Progenitor cell of endocrine pancreas (in vitro differentiated cells): ENCODE data around the gene ANKRD16. TPM values are rescaled to one million over a fixed set of nuclear protein-coding genes. Genes with fewer than 3 reads are reported as not detected.

Experiments
- DNase-seq: peaks from one replicate; pipeline ENCODE4 v3.0.0; 2021; ENCODE audit warnings: low spot score; ENCODE audit not compliant: unreplicated experiment
- H3K27ac Mint-ChIP-seq: 2 replicates; pipeline ENCODE4 v1.8.0; 2021; ENCODE audit warnings: mild to moderate bottlenecking, moderate library complexity, mixed read lengths
- H3K27me3 Mint-ChIP-seq: 2 replicates; pipeline ENCODE4 v1.8.0; 2021; ENCODE audit warnings: mixed read lengths
- H3K36me3 Mint-ChIP-seq: 2 replicates; pipeline ENCODE4 v1.8.0; 2022; ENCODE audit warnings: mixed read lengths; ENCODE audit not compliant: insufficient read depth
- H3K4me1 Mint-ChIP-seq: 2 replicates; pipeline ENCODE4 v1.8.0; 2021; ENCODE audit warnings: low read depth, mixed read lengths
- H3K4me3 Mint-ChIP-seq: 2 replicates; pipeline ENCODE4 v1.8.0; 2021; ENCODE audit warnings: low read depth, mild to moderate bottlenecking, moderate library complexity, mixed read lengths
- H3K9me3 Mint-ChIP-seq: 2 replicates; pipeline ENCODE4 v1.8.0; 2021; ENCODE audit warnings: low read depth, mixed read lengths
- total RNA-seq: library from RNA; stranded (reverse); gene quantifications from 2 replicates; pipeline ENCODE4 v1.2.1, GENCODE V29; 2021
- TF ChIP-seq, protein P1 (sequence below): fragments of 200-600 bp; sonication (generic); IDR thresholded peaks from one replicate; pipeline ENCODE4 v1.5.0; 2021; ENCODE audit warnings: antibody characterized with exemption, mild to moderate bottlenecking; ENCODE audit not compliant: unreplicated experiment

ANKRD16 gene
- total RNA-seq, 1 donor from 2014 or later: 18.0 TPM

DNA sequence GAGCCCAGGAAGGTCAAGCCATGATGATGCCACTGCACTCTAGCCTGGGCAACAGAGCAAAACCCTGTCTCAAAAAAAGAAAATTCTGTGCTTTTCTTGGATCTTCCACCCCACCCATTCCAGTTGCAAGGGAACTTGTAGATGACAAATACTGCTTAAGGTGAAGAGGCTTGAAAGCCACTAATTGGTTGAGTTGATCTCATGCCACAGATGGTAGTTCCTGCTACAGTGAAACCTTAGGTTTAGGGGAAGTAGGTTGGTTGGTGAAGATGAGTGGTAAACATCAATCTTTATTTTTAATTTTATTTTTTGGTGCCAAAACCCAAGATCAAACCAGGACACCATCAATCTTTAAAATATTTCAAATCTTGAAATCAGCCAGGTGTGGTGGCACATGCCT lies 73.5 kb downstream of the ANKRD16 start:
- H3K27ac Mint-ChIP-seq: no peak overlapping the region
- no peaks in the 10 kb centered on the region for H3K9me3 Mint-ChIP-seq
- H3K27me3 Mint-ChIP-seq: no peaks in the 10 kb centered on the region
- H3K4me3 Mint-ChIP-seq: no peak overlapping the region
- H3K4me1 Mint-ChIP-seq: peaks cover 11% of the 10 kb centered on the region
- H3K36me3 Mint-ChIP-seq: no peaks in the 10 kb centered on the region
- TF ChIP-seq, protein P1, sequence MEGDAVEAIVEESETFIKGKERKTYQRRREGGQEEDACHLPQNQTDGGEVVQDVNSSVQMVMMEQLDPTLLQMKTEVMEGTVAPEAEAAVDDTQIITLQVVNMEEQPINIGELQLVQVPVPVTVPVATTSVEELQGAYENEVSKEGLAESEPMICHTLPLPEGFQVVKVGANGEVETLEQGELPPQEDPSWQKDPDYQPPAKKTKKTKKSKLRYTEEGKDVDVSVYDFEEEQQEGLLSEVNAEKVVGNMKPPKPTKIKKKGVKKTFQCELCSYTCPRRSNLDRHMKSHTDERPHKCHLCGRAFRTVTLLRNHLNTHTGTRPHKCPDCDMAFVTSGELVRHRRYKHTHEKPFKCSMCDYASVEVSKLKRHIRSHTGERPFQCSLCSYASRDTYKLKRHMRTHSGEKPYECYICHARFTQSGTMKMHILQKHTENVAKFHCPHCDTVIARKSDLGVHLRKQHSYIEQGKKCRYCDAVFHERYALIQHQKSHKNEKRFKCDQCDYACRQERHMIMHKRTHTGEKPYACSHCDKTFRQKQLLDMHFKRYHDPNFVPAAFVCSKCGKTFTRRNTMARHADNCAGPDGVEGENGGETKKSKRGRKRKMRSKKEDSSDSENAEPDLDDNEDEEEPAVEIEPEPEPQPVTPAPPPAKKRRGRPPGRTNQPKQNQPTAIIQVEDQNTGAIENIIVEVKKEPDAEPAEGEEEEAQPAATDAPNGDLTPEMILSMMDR: no peak
- no peak for DNase-seq

DNA sequence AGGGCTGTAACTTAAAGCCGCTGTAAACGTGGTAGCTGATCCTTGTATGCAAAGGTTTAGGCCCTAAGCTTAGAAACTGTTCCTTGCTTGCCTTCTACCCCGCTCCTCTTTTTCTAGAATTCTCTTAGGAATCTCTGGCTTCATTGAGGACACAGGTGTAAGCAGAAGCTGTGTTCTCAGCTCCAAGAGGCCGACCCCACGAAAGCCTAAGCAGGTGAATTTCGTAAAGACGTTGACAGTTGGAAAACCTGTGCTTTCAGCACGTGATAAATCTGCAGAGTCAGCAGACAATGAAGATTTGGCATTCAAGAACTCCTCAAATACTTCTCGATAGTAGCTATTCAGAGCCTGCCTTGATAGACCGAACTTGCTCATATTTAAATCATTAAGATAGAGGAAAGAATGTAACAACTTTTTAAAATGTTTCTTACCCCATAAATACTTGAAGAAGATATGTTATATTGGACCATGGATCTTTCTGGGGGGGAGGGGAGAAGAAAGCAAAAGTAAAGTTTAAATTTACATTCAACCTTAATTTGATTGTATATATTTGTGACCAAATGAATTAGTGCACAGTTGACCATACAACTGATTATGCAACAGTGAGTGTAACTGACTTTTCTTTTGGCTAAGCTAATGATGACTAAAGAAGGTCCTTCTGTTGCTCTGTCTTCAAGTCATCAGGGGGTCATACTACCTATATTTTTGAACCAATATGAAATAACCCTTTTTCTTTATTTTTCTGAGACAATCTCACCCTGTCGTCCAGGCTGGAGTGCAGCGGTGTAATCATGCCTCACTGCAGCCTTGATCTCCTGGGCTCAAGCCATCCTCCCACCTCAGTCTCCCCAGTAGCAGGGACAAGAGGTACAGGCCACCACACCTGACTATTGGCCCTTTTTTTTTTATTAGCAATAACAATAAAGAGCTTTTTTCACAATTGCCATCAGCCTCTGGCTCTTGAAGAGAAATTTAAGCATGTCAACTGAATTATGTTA lies 75.3 kb downstream of the ANKRD16 start:
- Mint-ChIP-seq H3K9me3 (no peaks in the 10 kb centered on the region), H3K36me3 (no peaks in the 10 kb centered on the region), H3K4me1 (peaks cover 29% of the 10 kb centered on the region), H3K4me3 (peak overlapping the region; percentile 82), H3K27me3 (no peaks in the 10 kb centered on the region), H3K27ac (peak overlapping the region; percentile 95)
- TF ChIP-seq, protein P1: no peak
- DNase-seq: no peak

DNA sequence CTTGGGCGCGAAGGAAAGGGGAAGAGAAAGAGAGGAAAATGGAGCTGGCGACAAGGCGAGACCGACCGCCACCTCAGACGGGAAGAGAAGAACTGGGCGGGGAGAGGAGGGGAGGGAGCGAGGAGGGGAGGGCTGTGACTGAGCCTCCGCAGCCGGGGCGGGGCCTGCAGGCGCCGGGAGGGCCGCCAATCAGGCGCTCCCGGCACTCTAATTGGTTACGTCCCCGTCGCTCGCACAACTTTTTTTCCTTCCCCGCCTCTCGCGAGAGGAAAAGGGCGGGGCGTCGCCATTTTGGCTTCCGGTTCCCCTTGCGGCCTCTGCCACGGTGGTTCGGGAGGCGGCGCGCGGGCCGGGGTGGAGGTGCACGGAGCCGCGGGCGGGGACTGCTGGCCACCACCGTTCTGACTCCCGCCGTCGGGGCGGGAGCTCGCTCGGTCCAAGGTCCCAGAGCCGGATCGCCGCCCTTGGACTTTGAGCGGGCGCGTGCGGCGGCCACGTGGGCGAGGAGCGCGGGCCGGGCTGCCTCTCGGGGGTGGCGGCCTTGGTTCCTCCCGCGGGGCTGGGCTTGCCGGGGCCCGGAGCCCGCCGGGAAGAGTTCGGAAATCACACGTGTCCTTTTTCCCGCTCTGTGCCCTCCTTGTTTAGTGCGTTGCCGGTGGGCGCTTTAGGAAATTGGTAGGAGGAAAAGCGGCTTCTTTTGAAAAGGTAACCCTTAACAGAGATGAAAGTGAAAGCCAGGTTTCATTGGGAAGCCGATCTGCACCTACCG lies 76.2 kb downstream of the ANKRD16 start, which contains the start of gene GDI2:
TSS of gene GDI2 (minus strand) at position 94 of the 769 bp plus-strand sequence. CDS start 176 bp downstream, outside the sequence.
- Mint-ChIP-seq H3K36me3 (peaks cover 3% of the 10 kb centered on the region), H3K27me3 (no peaks in the 10 kb centered on the region), H3K9me3 (no peaks in the 10 kb centered on the region), H3K4me3 (peak within 1 kb of the TSS; percentile 82), H3K27ac (peak within 1 kb of the TSS; percentile 98), H3K4me1 (peaks cover 32% of the 10 kb centered on the region)
- TF ChIP-seq, protein P1: no peak
- peak; percentile 93 for DNase-seq

DNA sequence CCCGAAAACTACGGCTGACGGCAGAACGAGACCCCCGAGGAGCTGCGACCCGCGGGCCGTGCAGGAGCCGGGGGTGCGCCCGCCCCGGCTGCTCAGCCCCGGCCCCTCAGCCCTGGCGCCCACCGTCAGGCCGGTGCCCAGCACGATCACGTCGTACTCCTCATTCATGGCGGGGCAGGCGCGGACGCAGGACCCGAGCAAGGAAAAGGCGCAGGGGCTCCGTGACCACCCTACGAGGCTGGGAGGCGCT lies 76.7 kb downstream of the ANKRD16 start:
- Mint-ChIP-seq H3K4me3 (peak overlapping the region; percentile 82), H3K9me3 (no peaks in the 10 kb centered on the region), H3K4me1 (peaks cover 32% of the 10 kb centered on the region), H3K27me3 (no peaks in the 10 kb centered on the region), H3K36me3 (peaks cover 3% of the 10 kb centered on the region), H3K27ac (peak overlapping the region; percentile 98)
- TF ChIP-seq, protein P1: no peak
- DNase-seq: no peak
